Stimulated activated CD8-positive, alpha-beta memory T cell treated with anti-CD3 and anti-CD28 coated beads, Interleukin-4, amount 100 ng/mL, for 48 hours (primary cell): Measurements from ENCODE around the gene TP53INP2.

Source experiments
- DNase-seq: peaks from one replicate; pipeline ENCODE4 v3.0.0-alpha.2; 2020

The TP53INP2 gene

DNA sequence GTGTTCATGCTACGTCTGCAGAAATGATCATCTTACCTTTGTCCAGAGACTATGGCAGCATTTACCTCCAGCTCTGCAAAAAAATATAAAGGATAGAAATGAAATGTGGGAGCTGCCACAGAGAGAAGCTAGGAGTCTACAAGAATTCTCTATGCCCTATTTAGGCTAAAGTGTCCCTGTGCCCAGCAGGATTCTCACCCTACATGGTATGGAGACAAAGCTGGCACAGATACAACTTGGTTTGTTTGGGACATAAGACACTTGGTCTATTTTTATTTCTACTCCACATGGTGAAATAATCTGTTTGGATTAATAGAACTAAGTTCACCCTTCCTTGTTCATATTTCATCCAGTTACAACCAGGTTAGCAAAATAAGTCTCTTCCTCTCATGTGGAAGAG lies 28.4 kb downstream of the TP53INP2 start:
- DNase-seq = no peak

GRCh38 chr20:34736106-34736735 lies 32.1 kb downstream of the TP53INP2 start:
- no peak for DNase-seq

- DNase-seq = no peak
Measured at GRCh38 chr20:34743039-34743438, 38.9 kb downstream of the TP53INP2 start.

GRCh38 chr20:34744340-34744739 lies 40.2 kb downstream of the TP53INP2 start:
- no peak for DNase-seq

- no peak for DNase-seq
Measured at GRCh38 chr20:34744847-34745246, 40.7 kb downstream of the TP53INP2 start.

- no peak for DNase-seq
Measured at GRCh38 chr20:34746674-34747073, 42.5 kb downstream of the TP53INP2 start.

- no peak for DNase-seq
Measured at GRCh38 chr20:34747479-34747878, 43.3 kb downstream of the TP53INP2 start.

- DNase-seq = no peak
Measured at GRCh38 chr20:34748709-34749108, 44.6 kb downstream of the TP53INP2 start.

DNA sequence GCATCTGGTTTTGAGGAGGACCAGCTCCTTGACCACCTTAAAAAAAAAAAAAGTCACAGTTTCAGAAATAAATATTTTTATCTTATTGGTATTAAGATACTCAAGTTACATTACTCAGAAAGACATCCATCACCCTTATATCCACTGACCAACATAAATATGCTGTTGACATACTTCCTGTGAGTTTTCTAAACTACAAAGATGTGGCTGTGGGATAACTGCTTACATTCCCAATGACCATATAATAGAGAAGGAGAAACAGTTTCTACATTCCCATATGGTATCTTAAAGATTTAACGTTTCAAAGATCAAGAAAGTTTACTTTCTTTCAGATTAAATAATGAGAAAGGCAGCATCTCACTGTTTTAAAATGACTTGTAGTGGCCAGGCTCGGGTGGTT lies 46.3 kb downstream of the TP53INP2 start:
- no peak for DNase-seq

GRCh38 chr20:34751453-34751852 lies 47.3 kb downstream of the TP53INP2 start:
- no peak for DNase-seq

GRCh38 chr20:34753706-34754461 lies 49.7 kb downstream of the TP53INP2 start:
- no peak for DNase-seq

- no peak for DNase-seq
Measured at GRCh38 chr20:34754611-34755010, 50.5 kb downstream of the TP53INP2 start.

- no peak for DNase-seq
Measured at GRCh38 chr20:34755367-34755766, 51.2 kb downstream of the TP53INP2 start.

DNA sequence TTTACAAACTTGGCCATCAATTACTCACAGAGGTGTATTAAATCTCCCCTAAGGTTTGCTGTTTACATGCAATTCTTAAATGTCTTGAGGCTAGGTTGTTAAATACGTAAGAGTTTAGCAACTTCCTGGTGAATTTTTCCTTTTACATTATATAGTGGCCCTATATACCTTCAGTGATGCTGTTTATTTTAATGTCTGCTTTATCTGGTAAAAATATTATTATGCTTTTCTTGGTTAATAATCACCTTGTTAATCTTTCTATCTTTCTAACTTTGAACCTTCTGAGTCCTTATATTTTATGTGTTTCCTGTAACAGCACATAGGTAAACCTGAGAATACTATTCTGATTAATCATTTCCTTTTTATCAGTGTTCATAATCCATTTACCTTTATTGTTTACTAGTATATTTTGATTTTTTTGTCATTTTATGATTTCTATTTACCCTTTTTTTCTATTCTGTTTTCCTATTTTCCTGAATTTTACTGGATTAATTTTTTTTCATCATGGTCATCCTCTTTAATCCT lies 57.9 kb downstream of the TP53INP2 start:
- no peak for DNase-seq
